ENCODE data around the gene SIT1. TPM values are rescaled to one million over a fixed set of nuclear protein-coding genes. Genes with fewer than 3 reads are reported as not detected.

Gene SIT1
- total RNA-seq, 1 donor from 2014 or later, result 2.5 TPM

GRCh38 chr9:35673132-35674024 lies 22.6 kb upstream of the SIT1 start, which contains the start of gene CA9:
Gene CA9 (plus strand): TSS chr9:35673928. CDS start chr9:35673960, 32 bp downstream.
- H3K4me1 ChIP-seq, result peaks cover 20% of the 10 kb centered on the region
- TF ChIP-seq CTCF (IDR thresholded peaks at IDR 0.05) (no peak), POLR2AphosphoS5 (IDR thresholded peaks at IDR 0.05; ENCODE audit: insufficient read depth in 1 of 2, low read depth in 1 of 2) (no peak), POLR2A (IDR thresholded peaks at IDR 0.05) (no peak)
- intact Hi-C loops (cut with DNase I), result no loop called here

GRCh38 chr9:35669331-35670145 lies 18.8 kb upstream of the SIT1 start:
- TF ChIP-seq POLR2AphosphoS5 (IDR thresholded peaks at IDR 0.05; ENCODE audit: insufficient read depth in 1 of 2, low read depth in 1 of 2) (no peak), POLR2A (IDR thresholded peaks at IDR 0.05) (no peak), CTCF (IDR thresholded peaks at IDR 0.05) (no peak)
- Histone ChIP-seq H3K4me3 (no peak overlapping the region), H3K27ac (no peak overlapping the region), H3K36me3 (no peaks in the 10 kb centered on the region), H3K4me1 (peaks cover 19% of the 10 kb centered on the region), H3K9me3 (no peaks in the 10 kb centered on the region), H3K27me3 (no peaks in the 10 kb centered on the region)
- no peak for DNase-seq (ENCODE audit: extremely low spot score in 2 of 2)
- intact Hi-C loops (cut with DNase I), result no loop called here

More at GRCh38 chr9:35673132-35674024, 22.6 kb upstream of the SIT1 start, which contains the start of gene CA9:
- DNase-seq (ENCODE audit: extremely low spot score in 2 of 2), result no peak
- Histone ChIP-seq H3K36me3 (no peaks in the 10 kb centered on the region), H3K27ac (no peak within 1 kb of the TSS), H3K4me3 (no peak within 1 kb of the TSS), H3K9me3 (no peaks in the 10 kb centered on the region), H3K27me3 (no peaks in the 10 kb centered on the region)

GRCh38 chr9:35667939-35668338 lies 17.2 kb upstream of the SIT1 start:
- no peak overlapping the region for H3K4me3 ChIP-seq
- no peak for TF ChIP-seq POLR2AphosphoS5 (IDR thresholded peaks at IDR 0.05; ENCODE audit: insufficient read depth in 1 of 2, low read depth in 1 of 2)
- TF ChIP-seq POLR2A (IDR thresholded peaks at IDR 0.05), result no peak
- no peak for TF ChIP-seq CTCF (IDR thresholded peaks at IDR 0.05)
- intact Hi-C loops (cut with DNase I), result no loop called here
- DNase-seq (ENCODE audit: extremely low spot score in 2 of 2), result no peak
- H3K9me3 ChIP-seq, result no peaks in the 10 kb centered on the region
- peaks cover 18% of the 10 kb centered on the region for H3K4me1 ChIP-seq
- no peak overlapping the region for H3K27ac ChIP-seq
- no peaks in the 10 kb centered on the region for H3K27me3 ChIP-seq
- no peaks in the 10 kb centered on the region for H3K36me3 ChIP-seq

GRCh38 chr9:35666549-35666948 lies 15.8 kb upstream of the SIT1 start:
- Histone ChIP-seq H3K9me3 (no peaks in the 10 kb centered on the region), H3K4me3 (no peak overlapping the region), H3K4me1 (peaks cover 18% of the 10 kb centered on the region), H3K36me3 (no peaks in the 10 kb centered on the region), H3K27ac (no peak overlapping the region), H3K27me3 (no peaks in the 10 kb centered on the region)
- intact Hi-C loops (cut with DNase I), result no loop called here
- no peak for DNase-seq (ENCODE audit: extremely low spot score in 2 of 2)
- no peak for TF ChIP-seq POLR2AphosphoS5 (IDR thresholded peaks at IDR 0.05; ENCODE audit: insufficient read depth in 1 of 2, low read depth in 1 of 2)
- TF ChIP-seq POLR2A (IDR thresholded peaks at IDR 0.05), result no peak
- no peak for TF ChIP-seq CTCF (IDR thresholded peaks at IDR 0.05)
